OCI-LY1 (cell line): ENCODE results near the gene KCNT2.

Source experiments
- H2AFZ ChIP-seq: fragments of 200-600 bp; sonication (generic), shearing (Covaris generic); 2 replicates; pipeline ENCODE4 v1.6.0; 2014; ENCODE audit warnings: antibody characterized with exemption, mild to moderate bottlenecking, low read length
- H3F3A ChIP-seq: fragments of 200-600 bp; sonication (generic), shearing (Covaris generic); 2 replicates; pipeline ENCODE4 v1.6.0; 2014; ENCODE audit warnings: mild to moderate bottlenecking, antibody characterized with exemption, low read length, moderate library complexity; ENCODE audit not compliant: insufficient read depth
- H3K27ac ChIP-seq: fragments of 200-600 bp; sonication (generic); 2 replicates; pipeline ENCODE4 v1.5.1; 2014; ENCODE audit warnings: low read length, mixed run types, mild to moderate bottlenecking, low read depth; ENCODE audit not compliant: poor library complexity, severe bottlenecking
- H3K27me3 ChIP-seq: fragments of 200-600 bp; sonication (generic); 2 replicates; pipeline ENCODE4 v1.6.0; 2014; ENCODE audit warnings: antibody characterized with exemption, mild to moderate bottlenecking, low read length, moderate library complexity; ENCODE audit not compliant: insufficient read depth
- H3K36me3 ChIP-seq: fragments of 200-600 bp; sonication (generic); 2 replicates; pipeline ENCODE4 v1.6.1; 2014; ENCODE audit warnings: mild to moderate bottlenecking, antibody characterized with exemption, low read length, moderate library complexity, mixed read lengths; ENCODE audit not compliant: insufficient read depth
- H3K4me1 ChIP-seq: fragments of 200-600 bp; sonication (generic); 2 replicates; pipeline ENCODE4 v1.5.1; 2014; ENCODE audit warnings: mild to moderate bottlenecking, low read length, moderate library complexity; ENCODE audit not compliant: insufficient read depth, severe bottlenecking
- H3K4me2 ChIP-seq: fragments of 200-600 bp; sonication (generic), shearing (Covaris generic); 2 replicates; pipeline ENCODE4 v1.6.1; 2014; ENCODE audit warnings: low read length
- H3K4me3 ChIP-seq: fragments of 200-600 bp; sonication (generic); 2 replicates; pipeline ENCODE4 v1.5.1; 2014; ENCODE audit warnings: low read length, low read depth, mild to moderate bottlenecking, mixed read lengths; ENCODE audit not compliant: poor library complexity, severe bottlenecking
- H3K79me2 ChIP-seq: fragments of 200-600 bp; shearing (Covaris generic); 2 replicates; pipeline ENCODE4 v1.6.1; 2016; ENCODE audit warnings: mixed run types, low read length, mixed read lengths; ENCODE audit not compliant: insufficient read depth
- H3K9ac ChIP-seq: fragments of 200-600 bp; sonication (generic), shearing (Covaris generic); 2 replicates; pipeline ENCODE4 v1.6.1; 2014; ENCODE audit warnings: mild to moderate bottlenecking, low read length, mixed read lengths
- H3K9me2 ChIP-seq: fragments of 200-600 bp; sonication (generic), shearing (Covaris generic); 2 replicates; pipeline ENCODE4 v1.6.1; 2014; ENCODE audit warnings: low read depth, mild to moderate bottlenecking, low read length, mixed read lengths
- H3K9me3 ChIP-seq: fragments of 200-600 bp; shearing (Covaris generic); 2 replicates; pipeline ENCODE4 v1.6.1; 2014; ENCODE audit warnings: low read length, mixed read lengths
- H4K20me1 ChIP-seq: fragments of 200-600 bp; sonication (generic), shearing (Covaris generic); 2 replicates; pipeline ENCODE4 v1.6.0; 2016; ENCODE audit warnings: mild to moderate bottlenecking, low read length; ENCODE audit not compliant: insufficient read depth
- CTCF ChIP-seq: fragments of 200-600 bp; sonication (generic), shearing (Covaris generic); IDR thresholded peaks from 2 replicates; pipeline ENCODE4 v1.5.1; 2017; ENCODE audit warnings: mild to moderate bottlenecking, antibody characterized with exemption, low read length, moderate library complexity, mixed read lengths
- EZH2 ChIP-seq: fragments of 200-600 bp; sonication (generic), shearing (Covaris generic); IDR thresholded peaks from 2 replicates; pipeline ENCODE4 v1.8.0; 2017; ENCODE audit warnings: borderline replicate concordance, mixed run types, mild to moderate bottlenecking, antibody characterized with exemption, low read length, moderate library complexity, mixed read lengths

Gene KCNT2

GRCh38 chr1:196178083-196178635 is 430.1 kb downstream of the KCNT2 start:
- no peak overlapping the region for H3K9ac ChIP-seq
- H3K27me3 ChIP-seq: no peaks in the 10 kb centered on the region
- no peaks in the 10 kb centered on the region for H3K79me2 ChIP-seq
- no peak overlapping the region for H2AFZ ChIP-seq
- no peak overlapping the region for H3K4me3 ChIP-seq
- no peaks in the 10 kb centered on the region for H3K4me1 ChIP-seq
- no peak overlapping the region for H3K27ac ChIP-seq
- no peaks in the 10 kb centered on the region for H4K20me1 ChIP-seq
- TF ChIP-seq CTCF (no peak), EZH2 (no peak)
- H3F3A ChIP-seq: no peaks in the 10 kb centered on the region
- no peaks in the 10 kb centered on the region for H3K9me3 ChIP-seq
- no peaks in the 10 kb centered on the region for H3K9me2 ChIP-seq
- H3K4me2 ChIP-seq: no peak overlapping the region
- no peaks in the 10 kb centered on the region for H3K36me3 ChIP-seq
